Measurements from ENCODE around the gene EIF4H. TPM values are rescaled to one million over a fixed set of nuclear protein-coding genes. Genes with fewer than 3 reads are reported as not detected.

EIF4H gene
- total RNA-seq, 1 donor from 2014 or later, result 361 TPM

- H3K4me2 ChIP-seq (ENCODE audit: low read length), result no peak overlapping the region
- Mint-ChIP-seq H3K36me3 (ENCODE audit: low read depth, unreplicated experiment) (peaks cover 7% of the 10 kb centered on the region), H3K9me3 (ENCODE audit: unreplicated experiment) (no peaks in the 10 kb centered on the region), H3K4me1 (ENCODE audit: low read depth, unreplicated experiment) (peaks cover 3% of the 10 kb centered on the region), H3K4me3 (ENCODE audit: unreplicated experiment) (no peak overlapping the region), H3K27me3 (ENCODE audit: low read depth, unreplicated experiment) (no peaks in the 10 kb centered on the region), H3K27ac (ENCODE audit: unreplicated experiment) (no peak overlapping the region)
- TF ChIP-seq EZH2 (IDR thresholded peaks at IDR 0.05; ENCODE audit: insufficient read depth, low read length), result no peak
- no peak for TF ChIP-seq CTCF (IDR thresholded peaks at IDR 0.05; ENCODE audit: insufficient read depth, low read depth, low read length)
- FAIRE-seq, result no peak
- H3K4me3 ChIP-seq (ENCODE audit: insufficient read depth, low read depth, low read length), result no peak overlapping the region
- H2AFZ ChIP-seq (ENCODE audit: low read depth, low read length), result no peak overlapping the region
- no peaks in the 10 kb centered on the region for H3K79me2 ChIP-seq (ENCODE audit: insufficient read depth, low read length)
- H3K9me3 ChIP-seq (ENCODE audit: insufficient read depth, low read depth, low read length), result no peaks in the 10 kb centered on the region
- H3K27ac ChIP-seq (ENCODE audit: low read depth, low read length), result no peak overlapping the region
- no peaks in the 10 kb centered on the region for H3K27me3 ChIP-seq (ENCODE audit: insufficient read depth, low read length)
- no peaks in the 10 kb centered on the region for H3K36me3 ChIP-seq (ENCODE audit: insufficient read depth, low read length)
- no peak for DNase-seq (ENCODE audit: low read depth)
- H3K9ac ChIP-seq (ENCODE audit: low read length), result no peak overlapping the region
- H4K20me1 ChIP-seq (ENCODE audit: insufficient read depth, low read length), result no peaks in the 10 kb centered on the region
- peaks cover 4% of the 10 kb centered on the region for H3K4me1 ChIP-seq (ENCODE audit: insufficient read depth, low read length)
Measured at GRCh38 chr7:74217455-74218342, 43.5 kb downstream of the EIF4H start.

- Histone ChIP-seq H3K4me2 (ENCODE audit: low read length) (no peak overlapping the region), H4K20me1 (ENCODE audit: insufficient read depth, low read length) (no peaks in the 10 kb centered on the region), H3K9ac (ENCODE audit: low read length) (no peak overlapping the region), H2AFZ (ENCODE audit: low read depth, low read length) (no peak overlapping the region), H3K79me2 (ENCODE audit: insufficient read depth, low read length) (no peaks in the 10 kb centered on the region), H3K27ac (ENCODE audit: low read depth, low read length) (no peak overlapping the region), H3K4me3 (ENCODE audit: insufficient read depth, low read depth, low read length) (no peak overlapping the region), H3K9me3 (ENCODE audit: insufficient read depth, low read depth, low read length) (no peaks in the 10 kb centered on the region), H3K4me1 (ENCODE audit: insufficient read depth, low read length) (peaks cover 4% of the 10 kb centered on the region), H3K27me3 (ENCODE audit: insufficient read depth, low read length) (no peaks in the 10 kb centered on the region), H3K36me3 (ENCODE audit: insufficient read depth, low read length) (no peaks in the 10 kb centered on the region)
- DNase-seq (ENCODE audit: low read depth), result no peak
- Mint-ChIP-seq H3K4me3 (ENCODE audit: unreplicated experiment) (no peak overlapping the region), H3K9me3 (ENCODE audit: unreplicated experiment) (no peaks in the 10 kb centered on the region), H3K36me3 (ENCODE audit: low read depth, unreplicated experiment) (peaks cover 7% of the 10 kb centered on the region), H3K4me1 (ENCODE audit: low read depth, unreplicated experiment) (peaks cover 3% of the 10 kb centered on the region), H3K27ac (ENCODE audit: unreplicated experiment) (no peak overlapping the region), H3K27me3 (ENCODE audit: low read depth, unreplicated experiment) (no peaks in the 10 kb centered on the region)
- FAIRE-seq, result no peak
- TF ChIP-seq EZH2 (IDR thresholded peaks at IDR 0.05; ENCODE audit: insufficient read depth, low read length) (no peak), CTCF (IDR thresholded peaks at IDR 0.05; ENCODE audit: insufficient read depth, low read depth, low read length) (no peak)
Measured at GRCh38 chr7:74218343-74218698, 44.2 kb downstream of the EIF4H start.

- Histone ChIP-seq H3K4me1 (ENCODE audit: insufficient read depth, low read length) (peaks cover 4% of the 10 kb centered on the region), H3K9me3 (ENCODE audit: insufficient read depth, low read depth, low read length) (no peaks in the 10 kb centered on the region), H3K27me3 (ENCODE audit: insufficient read depth, low read length) (no peaks in the 10 kb centered on the region), H3K36me3 (ENCODE audit: insufficient read depth, low read length) (no peaks in the 10 kb centered on the region), H2AFZ (ENCODE audit: low read depth, low read length) (no peak overlapping the region), H4K20me1 (ENCODE audit: insufficient read depth, low read length) (no peaks in the 10 kb centered on the region), H3K9ac (ENCODE audit: low read length) (no peak overlapping the region), H3K79me2 (ENCODE audit: insufficient read depth, low read length) (no peaks in the 10 kb centered on the region), H3K27ac (ENCODE audit: low read depth, low read length) (no peak overlapping the region), H3K4me2 (ENCODE audit: low read length) (no peak overlapping the region), H3K4me3 (ENCODE audit: insufficient read depth, low read depth, low read length) (no peak overlapping the region)
- Mint-ChIP-seq H3K9me3 (ENCODE audit: unreplicated experiment) (no peaks in the 10 kb centered on the region), H3K4me1 (ENCODE audit: low read depth, unreplicated experiment) (peaks cover 3% of the 10 kb centered on the region), H3K36me3 (ENCODE audit: low read depth, unreplicated experiment) (peaks cover 8% of the 10 kb centered on the region), H3K27me3 (ENCODE audit: low read depth, unreplicated experiment) (no peaks in the 10 kb centered on the region), H3K4me3 (ENCODE audit: unreplicated experiment) (no peak overlapping the region), H3K27ac (ENCODE audit: unreplicated experiment) (no peak overlapping the region)
- DNase-seq (ENCODE audit: low read depth) (no peak), FAIRE-seq (no peak)
- no peak for TF ChIP-seq CTCF (IDR thresholded peaks at IDR 0.05; ENCODE audit: insufficient read depth, low read depth, low read length)
- no peak for TF ChIP-seq EZH2 (IDR thresholded peaks at IDR 0.05; ENCODE audit: insufficient read depth, low read length)
Measured at GRCh38 chr7:74219416-74219815, 45.3 kb downstream of the EIF4H start.
